Calu3 (cell line): Measurements from ENCODE around the gene OR2S2. TPM values are rescaled to one million over a fixed set of nuclear protein-coding genes. Genes with fewer than 3 reads are reported as not detected.

Source experiments
- BruUV-seq: library from RNA; stranded (reverse); fragments of 400-500 nt; replicated peaks from 2 replicates; lab custom pipeline; 2021; lab: Mats Ljungman, UMichigan
- CTCF ChIA-PET: fragments of 300-600 bp; sonication (Branson Sonifier 250); formaldehyde crosslinking; loops from one replicate; lab custom pipeline; 2022; ENCODE audit warnings: antibody characterized with exemption; lab: Charles Lee
- DNase-seq: peaks from one replicate; pipeline ENCODE4 v3.0.0; 2022
- H3K27ac Mint-ChIP-seq: one replicate; pipeline ENCODE4 v1.8.0; 2022; ENCODE audit warnings: mixed read lengths; ENCODE audit not compliant: unreplicated experiment
- H3K27me3 Mint-ChIP-seq: one replicate; pipeline ENCODE4 v1.8.0; 2022; ENCODE audit warnings: mixed read lengths; ENCODE audit not compliant: unreplicated experiment
- H3K36me3 Mint-ChIP-seq: one replicate; pipeline ENCODE4 v1.8.0; 2022; ENCODE audit warnings: mild to moderate bottlenecking, moderate library complexity, mixed read lengths; ENCODE audit not compliant: insufficient read depth, unreplicated experiment
- H3K4me1 Mint-ChIP-seq: one replicate; pipeline ENCODE4 v1.8.0; 2022; ENCODE audit warnings: mild to moderate bottlenecking, low read depth, mixed read lengths; ENCODE audit not compliant: unreplicated experiment
- H3K4me3 Mint-ChIP-seq: one replicate; pipeline ENCODE4 v1.8.0; 2022; ENCODE audit warnings: mild to moderate bottlenecking, low read depth, moderate library complexity, mixed read lengths; ENCODE audit not compliant: unreplicated experiment
- H3K9me3 Mint-ChIP-seq: one replicate; pipeline ENCODE4 v1.8.0; 2022; ENCODE audit warnings: low read depth, mixed read lengths; ENCODE audit not compliant: unreplicated experiment
- CTCF ChIP-seq: fragments of 200-600 bp; IDR thresholded peaks from one replicate; pipeline ENCODE4 v1.8.0; 2022; ENCODE audit warnings: antibody characterized with exemption; ENCODE audit not compliant: unreplicated experiment
- intact Hi-C: fragments of 100-400 bp; cut with micrococcal nuclease; formaldehyde crosslinking; loops from one replicate; pipeline ENCODE4 v1.10.0; 2022; ENCODE audit not compliant: unreplicated experiment
- total RNA-seq: library from RNA; stranded (reverse); gene quantifications from 2 replicates; pipeline ENCODE4 v1.2.3, GENCODE V29; 2022

The OR2S2 gene
- total RNA-seq, 1 experiment from 2014 or later = not detected

- DNase-seq = no peak
- Mint-ChIP-seq H3K4me1 (no peaks in the 10 kb centered on the region), H3K27ac (no peak overlapping the region), H3K4me3 (no peak overlapping the region), H3K27me3 (peaks cover 43% of the 10 kb centered on the region), H3K36me3 (no peaks in the 10 kb centered on the region), H3K9me3 (no peaks in the 10 kb centered on the region)
- CTCF ChIA-PET = no interaction called here
- intact Hi-C loops = no loop called here
- no TSS peak for BruUV-seq
- TF ChIP-seq CTCF = no peak
Observed at GRCh38 chr9:35990155-35990554, 32.2 kb upstream of the OR2S2 start.

GRCh38 chr9:35984021-35984420, 26.1 kb upstream of the OR2S2 start:
- Mint-ChIP-seq H3K4me1 (no peaks in the 10 kb centered on the region), H3K27me3 (peaks cover 83% of the 10 kb centered on the region), H3K4me3 (no peak overlapping the region), H3K9me3 (no peaks in the 10 kb centered on the region), H3K27ac (no peak overlapping the region), H3K36me3 (no peaks in the 10 kb centered on the region)
- TF ChIP-seq CTCF = no peak
- DNase-seq = no peak
- intact Hi-C loops = no loop called here
- CTCF ChIA-PET = no interaction called here
- no TSS peak for BruUV-seq

- H3K4me3 Mint-ChIP-seq = no peak overlapping the region
- peaks cover 91% of the 10 kb centered on the region for H3K27me3 Mint-ChIP-seq
- no peaks in the 10 kb centered on the region for H3K9me3 Mint-ChIP-seq
- TF ChIP-seq CTCF = no peak
- BruUV-seq = no TSS peak
- DNase-seq = no peak
- no peaks in the 10 kb centered on the region for H3K4me1 Mint-ChIP-seq
- no peaks in the 10 kb centered on the region for H3K36me3 Mint-ChIP-seq
- intact Hi-C loops = no loop called here
- no peak overlapping the region for H3K27ac Mint-ChIP-seq
- CTCF ChIA-PET = no interaction called here
Observed at GRCh38 chr9:35981699-35982098, 23.7 kb upstream of the OR2S2 start.

GRCh38 chr9:35980289-35981011, 22.5 kb upstream of the OR2S2 start:
- Mint-ChIP-seq H3K27ac (no peak overlapping the region), H3K27me3 (peaks cover 100% of the 10 kb centered on the region), H3K4me1 (no peaks in the 10 kb centered on the region), H3K9me3 (no peaks in the 10 kb centered on the region), H3K36me3 (no peaks in the 10 kb centered on the region), H3K4me3 (no peak overlapping the region)
- CTCF ChIA-PET = no interaction called here
- DNase-seq = no peak
- no peak for TF ChIP-seq CTCF
- intact Hi-C loops = no loop called here
- no TSS peak for BruUV-seq
